Activated CD4-positive, alpha-beta T cell treated with anti-CD3 and anti-CD28 coated beads, Interleukin-10, Interleukin-2, amounts not matched to agents 100 ng/mL and 50 ng/mL, durations not matched to agents 16 hours and 8 hours (primary cell): Measurements from ENCODE around the gene MMD2.
"Not testable (repeated sequence)": the region's sequence is repeated elsewhere in the genome, so short reads cannot be mapped to it uniquely, and the experiment has no call there.

ENCODE experiments used
- DNase-seq: peaks from one replicate; pipeline ENCODE4 v3.0.0-alpha.2; 2020

The MMD2 gene

GRCh38 chr7:4958477-4959301 lies at the start of gene MMD2:
Gene MMD2, minus strand, starts transcription at chr7:4959187. Its CDS starts 170 bp downstream, at chr7:4959017.
- DNase-seq: no peak

GRCh38 chr7:5005066-5005465 lies 46.1 kb upstream of the MMD2 start:
- no peak for DNase-seq

- DNase-seq: no peak
These were observed 42.9 kb upstream of the MMD2 start for GRCh38 chr7:5001911-5002310.

- no peak for DNase-seq
These were observed 42.0 kb upstream of the MMD2 start for GRCh38 chr7:5001003-5001402.

GRCh38 chr7:4999369-4999950 lies 40.5 kb upstream of the MMD2 start:
- DNase-seq: no peak

GRCh38 chr7:4998910-4999309 lies 39.9 kb upstream of the MMD2 start:
- no peak for DNase-seq

GRCh38 chr7:4998244-4998643 lies 39.3 kb upstream of the MMD2 start:
- DNase-seq: no peak

- DNase-seq: no peak
These were observed 37.8 kb upstream of the MMD2 start for GRCh38 chr7:4996696-4997222.

GRCh38 chr7:4995429-4995969 lies 36.5 kb upstream of the MMD2 start:
- DNase-seq: no peak

- DNase-seq: no peak
These were observed 34.5 kb upstream of the MMD2 start for GRCh38 chr7:4993471-4993870.

- not testable (repeated sequence) for DNase-seq
These were observed 23.8 kb upstream of the MMD2 start for GRCh38 chr7:4982741-4983140.

GRCh38 chr7:4981295-4981890 lies 22.4 kb upstream of the MMD2 start:
- DNase-seq: not testable (repeated sequence)

GRCh38 chr7:4975626-4976025 lies 16.6 kb upstream of the MMD2 start:
- DNase-seq: not testable (repeated sequence)

GRCh38 chr7:4973728-4974198 lies 14.8 kb upstream of the MMD2 start:
- DNase-seq: peak; percentile 97

- DNase-seq: not testable (repeated sequence)
These were observed 13.5 kb upstream of the MMD2 start for GRCh38 chr7:4972446-4972845.

- DNase-seq: no peak
These were observed 6.5 kb upstream of the MMD2 start for GRCh38 chr7:4965295-4966022.

GRCh38 chr7:4964506-4964905 lies 5.5 kb upstream of the MMD2 start:
- DNase-seq: no peak

- no peak for DNase-seq
These were observed 4.1 kb upstream of the MMD2 start for GRCh38 chr7:4962872-4963775.

GRCh38 chr7:4960363-4960762 lies 1.4 kb upstream of the MMD2 start:
- no peak for DNase-seq

- DNase-seq: no peak
These were observed 906 bp upstream of the MMD2 start for GRCh38 chr7:4959893-4960292.

GRCh38 chr7:4959306-4959705 lies 319 bp upstream of the MMD2 start:
- DNase-seq: no peak
